NCI-H774 (cell line): Measurements from ENCODE around the gene MTMR4.
A peak's percentile ranks its signal among the peaks of the same experiment; 100 is the strongest.
"Not testable (repeated sequence)": the region's sequence is repeated elsewhere in the genome, so short reads cannot be mapped to it uniquely, and the experiment has no call there.

Experiments
- DNase-seq: peaks from one replicate; lab custom pipeline; 2025; lab: John Stamatoyannopoulos, UW

Gene MTMR4

GRCh38 chr17:58492238-58493121, 22.0 kb downstream of the MTMR4 start:
- DNase-seq: no peak

GRCh38 chr17:58491510-58492045, 22.9 kb downstream of the MTMR4 start:
- DNase-seq: no peak

GRCh38 chr17:58488428-58488890, 26.0 kb downstream of the MTMR4 start:
- DNase-seq: no peak

GRCh38 chr17:58487589-58488427, 26.6 kb downstream of the MTMR4 start, which contains the start of gene HSF5:
Gene HSF5 (minus strand): TSS chr17:58488408. CDS start chr17:58488274, 134 bp downstream.
- no peak for DNase-seq

GRCh38 chr17:58484600-58484999, 29.8 kb downstream of the MTMR4 start:
- DNase-seq: no peak

GRCh38 chr17:58481798-58482197, 32.6 kb downstream of the MTMR4 start:
- not testable (repeated sequence) for DNase-seq

- no peak for DNase-seq
These were observed 34.3 kb downstream of the MTMR4 start for GRCh38 chr17:58480090-58480489.

GRCh38 chr17:58476812-58477211, 37.6 kb downstream of the MTMR4 start:
- no peak for DNase-seq

- no peak for DNase-seq
These were observed 38.5 kb downstream of the MTMR4 start for GRCh38 chr17:58475985-58476384.

- no peak for DNase-seq
These were observed 44.1 kb downstream of the MTMR4 start for GRCh38 chr17:58470356-58470755.

- no peak for DNase-seq
These were observed 45.5 kb downstream of the MTMR4 start for GRCh38 chr17:58468944-58469343.

- DNase-seq: no peak
These were observed 58.9 kb downstream of the MTMR4 start for GRCh38 chr17:58455491-58455890.

GRCh38 chr17:58452738-58453137, 61.7 kb downstream of the MTMR4 start:
- no peak for DNase-seq

GRCh38 chr17:58447039-58447975, 67.1 kb downstream of the MTMR4 start:
- DNase-seq: peak; percentile 75

- no peak for DNase-seq
These were observed 68.4 kb downstream of the MTMR4 start for GRCh38 chr17:58446086-58446485.
